ENCODE measurements around the gene RRM1.
"Not testable (repeated sequence)": the region's sequence is repeated elsewhere in the genome, so short reads cannot be mapped to it uniquely, and the experiment has no call there.

The RRM1 gene

GRCh38 chr11:4083198-4083597 is 11.4 kb upstream of the RRM1 start:
- no peak for DNase-seq (ENCODE audit: low spot score)

GRCh38 chr11:4084406-4085125 is 10.0 kb upstream of the RRM1 start:
- no peak for DNase-seq (ENCODE audit: low spot score)

- DNase-seq (ENCODE audit: low spot score): no peak
Observed at GRCh38 chr11:4085575-4085974, 9.0 kb upstream of the RRM1 start.

- DNase-seq (ENCODE audit: low spot score): no peak
Observed at GRCh38 chr11:4086575-4087353, 7.8 kb upstream of the RRM1 start.

GRCh38 chr11:4087551-4087950 is 7.0 kb upstream of the RRM1 start:
- DNase-seq (ENCODE audit: low spot score): no peak

- peak; percentile 61 for DNase-seq (ENCODE audit: low spot score)
Observed at GRCh38 chr11:4090258-4090657, 4.3 kb upstream of the RRM1 start.

- peak; percentile 23 for DNase-seq (ENCODE audit: low spot score)
Observed at GRCh38 chr11:4092026-4092425, 2.6 kb upstream of the RRM1 start.

GRCh38 chr11:4093519-4094347 is 866 bp upstream of the RRM1 start:
- no peak for DNase-seq (ENCODE audit: low spot score)

GRCh38 chr11:4095509-4096230 is 1.1 kb downstream of the RRM1 start:
- peak; percentile 10 for DNase-seq (ENCODE audit: low spot score)

- DNase-seq (ENCODE audit: low spot score): no peak
Observed at GRCh38 chr11:4098026-4098621, 3.5 kb downstream of the RRM1 start.

- no peak for DNase-seq (ENCODE audit: low spot score)
Observed at GRCh38 chr11:4102711-4103110, 8.1 kb downstream of the RRM1 start.

- no peak for DNase-seq (ENCODE audit: low spot score)
Observed at GRCh38 chr11:4103269-4103668, 8.7 kb downstream of the RRM1 start.

GRCh38 chr11:4105916-4106315 is 11.3 kb downstream of the RRM1 start:
- DNase-seq (ENCODE audit: low spot score): no peak

GRCh38 chr11:4111834-4112233 is 17.2 kb downstream of the RRM1 start:
- DNase-seq (ENCODE audit: low spot score): no peak

GRCh38 chr11:4115128-4115527 is 20.5 kb downstream of the RRM1 start:
- no peak for DNase-seq (ENCODE audit: low spot score)

- DNase-seq (ENCODE audit: low spot score): no peak
Observed at GRCh38 chr11:4118107-4118506, 23.5 kb downstream of the RRM1 start.

GRCh38 chr11:4123218-4123617 is 28.6 kb downstream of the RRM1 start:
- DNase-seq (ENCODE audit: low spot score): no peak

GRCh38 chr11:4125141-4125540 is 30.5 kb downstream of the RRM1 start:
- DNase-seq (ENCODE audit: low spot score): no peak

- no peak for DNase-seq (ENCODE audit: low spot score)
Observed at GRCh38 chr11:4127357-4127756, 32.8 kb downstream of the RRM1 start.

GRCh38 chr11:4130219-4130618 is 35.6 kb downstream of the RRM1 start:
- DNase-seq (ENCODE audit: low spot score): not testable (repeated sequence)

- no peak for DNase-seq (ENCODE audit: low spot score)
Observed at GRCh38 chr11:4134806-4135205, 40.2 kb downstream of the RRM1 start.

- DNase-seq (ENCODE audit: low spot score): no peak
Observed at GRCh38 chr11:4138497-4138896, 43.9 kb downstream of the RRM1 start.

Data from CD4-positive, alpha-beta T cell treated with Interleukin-2 at 100 ng/mL for 4 hours (primary cell).